Measurements from ENCODE around the gene GPR183.

The GPR183 gene

GRCh38 chr13:99311748-99312492, 4.7 kb upstream of the GPR183 start:
- no peak for DNase-seq (ENCODE audit: low read depth, low spot score)

DNA sequence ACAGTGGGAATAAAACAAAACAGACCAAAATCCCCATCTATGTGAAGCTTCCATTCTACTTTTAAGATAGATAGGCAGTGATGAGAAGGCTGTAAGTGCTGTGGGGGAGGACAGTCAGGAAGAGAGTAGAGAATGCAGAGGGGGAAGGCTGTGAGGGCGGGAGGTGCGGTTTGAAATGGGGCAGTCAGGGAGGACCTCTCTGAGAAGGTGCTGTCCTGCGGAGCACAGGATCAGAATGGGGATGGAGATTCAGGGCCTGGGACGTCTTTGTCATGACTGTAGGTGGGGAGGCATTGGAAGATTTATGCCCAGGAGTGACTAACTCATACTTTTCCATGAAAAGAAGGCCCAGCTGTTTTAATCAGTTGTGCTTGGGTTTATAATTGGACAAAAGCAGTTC, 3.9 kb upstream of the GPR183 start:
- no peak for DNase-seq (ENCODE audit: low read depth, low spot score)

DNA sequence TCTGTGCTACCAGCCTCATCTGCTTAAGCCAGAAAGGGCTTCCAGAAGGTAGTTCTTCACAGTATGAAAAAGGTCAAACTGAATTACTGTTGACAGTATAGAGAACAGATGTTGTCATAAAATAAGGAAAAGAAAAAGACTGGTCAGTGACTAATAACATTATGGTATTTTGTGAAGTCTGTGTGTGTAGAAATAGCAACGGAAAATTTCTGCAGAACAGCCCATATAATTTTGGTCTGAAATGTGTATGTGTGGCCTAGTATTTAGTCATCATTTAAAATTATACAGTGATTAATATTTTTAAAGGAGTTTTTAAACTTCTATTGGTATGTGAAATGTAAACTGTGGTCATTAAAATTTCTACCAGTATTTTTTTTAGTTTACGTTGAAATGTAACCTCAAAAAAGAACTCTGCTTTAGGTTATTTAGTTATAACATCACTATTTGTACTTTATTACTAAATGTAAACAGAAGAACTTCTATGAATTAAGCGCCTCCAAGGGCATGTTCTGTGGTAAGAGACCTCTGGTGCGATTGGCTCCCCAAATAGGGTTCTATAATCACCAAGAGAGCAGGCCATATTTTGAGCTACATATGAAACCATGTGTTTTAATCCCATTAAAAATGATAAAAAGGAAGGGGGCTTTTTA, 3.3 kb upstream of the GPR183 start:
- no peak for DNase-seq (ENCODE audit: low read depth, low spot score)

DNA sequence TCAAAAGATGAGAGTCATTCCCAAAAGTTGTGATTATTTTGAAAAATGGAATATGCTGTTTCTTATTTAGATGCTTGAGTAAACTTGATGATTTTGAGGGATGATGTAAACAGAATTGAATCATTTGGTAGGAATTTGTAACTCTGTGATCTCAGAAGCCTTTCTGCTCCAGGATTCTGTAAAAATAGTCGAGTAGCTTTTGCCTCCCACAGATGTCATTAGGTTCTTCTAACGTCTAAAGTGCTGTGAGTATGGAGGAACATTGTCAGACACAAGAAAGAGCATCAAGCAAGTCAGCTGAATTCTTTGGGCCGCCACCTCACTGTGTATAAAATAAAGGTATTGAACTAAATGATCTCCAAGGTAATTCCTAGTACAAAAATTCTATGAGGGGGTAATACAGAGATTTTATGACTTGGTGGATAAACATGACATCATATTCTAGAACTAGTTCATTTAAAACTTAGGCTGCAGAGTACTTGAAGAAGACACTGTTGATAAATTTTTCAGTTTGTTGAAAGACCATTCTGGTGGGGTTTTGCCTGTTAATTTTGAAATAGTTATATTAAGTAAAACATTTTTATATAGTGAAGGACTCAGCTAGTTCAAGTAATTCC, 1.4 kb upstream of the GPR183 start:
- DNase-seq (ENCODE audit: low read depth, low spot score), result no peak

DNA sequence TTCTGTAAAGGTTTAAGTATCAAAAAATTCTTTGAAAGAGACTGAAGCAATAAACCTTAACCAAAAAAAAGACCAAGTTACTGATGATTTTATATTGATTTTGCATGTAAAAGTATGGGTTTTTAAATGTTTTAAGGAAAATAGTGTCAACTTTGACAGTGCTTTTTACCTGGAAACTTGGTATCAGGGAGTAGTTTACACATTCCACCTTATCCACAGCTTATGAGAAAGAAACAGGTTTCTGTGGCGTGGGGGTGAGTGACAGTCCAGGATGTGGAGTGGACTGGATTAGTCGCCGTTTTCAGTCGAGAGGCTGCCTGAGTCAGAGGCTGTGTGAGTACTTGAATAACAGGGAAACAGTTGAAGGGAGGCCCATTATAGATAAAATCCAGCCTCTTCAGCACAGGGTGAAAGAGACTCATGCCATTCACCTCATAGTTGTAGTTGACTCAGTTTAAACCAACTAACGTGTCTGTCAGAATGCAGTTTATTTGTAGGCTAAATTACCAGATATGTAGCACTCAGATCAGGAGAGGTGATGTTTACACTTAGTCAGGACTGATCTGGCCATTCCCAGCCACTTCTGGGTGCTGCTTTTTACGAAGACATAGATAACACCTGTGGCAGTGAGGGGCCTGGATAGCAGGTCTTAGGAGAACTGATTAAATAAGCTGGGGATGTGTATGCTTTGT, 595 bp upstream of the GPR183 start:
- no peak for DNase-seq (ENCODE audit: low read depth, low spot score)

DNA sequence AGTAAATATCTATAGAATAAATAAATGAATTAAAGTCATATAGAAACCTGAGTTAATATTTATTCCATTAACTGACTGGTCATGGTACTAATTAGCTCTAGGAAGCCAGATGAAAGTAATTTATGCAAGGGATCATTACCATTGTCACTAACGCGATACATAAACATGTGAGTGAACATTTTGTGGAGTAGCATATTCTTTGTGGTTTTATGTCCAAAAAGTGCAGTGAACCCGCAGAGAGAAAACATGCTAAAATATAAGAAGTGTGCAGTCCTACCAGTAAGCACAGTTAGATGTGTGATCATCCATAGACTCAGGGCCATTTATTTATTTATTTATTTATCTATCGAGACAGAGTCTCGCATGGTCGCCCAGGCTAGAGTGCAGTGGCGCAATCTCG, 1.6 kb downstream of the GPR183 start:
- DNase-seq (ENCODE audit: low read depth, low spot score), result no peak

GRCh38 chr13:99305158-99305557, 2.0 kb downstream of the GPR183 start:
- no peak for DNase-seq (ENCODE audit: low read depth, low spot score)

DNA sequence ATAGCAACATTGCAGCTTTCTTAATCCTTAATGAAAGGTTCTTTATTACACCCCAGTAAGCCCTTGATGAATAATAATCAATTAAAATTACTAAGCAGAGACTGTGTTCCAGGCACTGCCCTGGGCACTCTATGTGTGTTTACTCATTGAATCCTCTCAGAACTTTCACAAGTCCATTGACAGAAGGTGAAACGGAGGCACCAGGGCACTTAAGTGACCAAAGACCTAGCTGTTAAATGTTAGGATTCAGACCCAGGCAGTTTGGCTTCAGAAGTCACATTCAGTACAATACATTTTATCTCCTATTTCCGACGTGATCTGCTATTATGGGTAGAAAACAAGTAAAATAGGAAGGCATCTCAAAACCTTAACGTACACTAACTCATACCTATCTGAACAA, 2.7 kb downstream of the GPR183 start:
- DNase-seq (ENCODE audit: low read depth, low spot score), result no peak

DNA sequence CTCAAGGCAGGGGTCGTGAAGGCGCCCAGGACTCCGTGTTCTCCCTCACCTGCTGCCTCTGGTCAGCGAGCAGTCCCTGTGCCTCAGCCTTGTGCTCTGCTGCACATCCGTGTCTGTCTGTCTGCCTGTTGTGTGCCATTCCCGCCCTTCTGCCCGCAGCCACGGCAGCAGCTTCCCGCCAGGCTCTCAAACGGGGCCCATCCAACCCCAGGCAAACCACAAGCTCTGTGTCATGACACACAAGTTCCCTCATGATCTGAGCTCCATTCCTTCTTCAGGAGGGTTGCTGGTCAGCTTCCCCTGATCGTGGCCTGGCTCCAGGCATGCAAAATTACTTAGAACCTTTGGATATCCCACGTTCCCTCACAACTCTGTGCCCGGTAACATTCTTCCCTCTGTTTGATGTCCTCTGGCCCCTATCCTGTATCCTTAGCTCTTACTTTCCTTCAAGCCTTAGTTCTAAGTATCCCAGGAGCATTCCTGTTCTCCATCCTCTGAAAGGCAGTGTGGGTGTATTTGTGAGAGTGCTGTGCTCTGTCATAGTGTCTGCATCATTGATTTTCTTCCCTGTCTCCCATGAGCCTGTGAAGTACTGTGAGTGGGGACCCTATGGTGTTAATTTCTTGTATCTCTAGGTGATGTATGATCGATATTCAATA, 3.2 kb downstream of the GPR183 start:
- no peak for DNase-seq (ENCODE audit: low read depth, low spot score)

DNA sequence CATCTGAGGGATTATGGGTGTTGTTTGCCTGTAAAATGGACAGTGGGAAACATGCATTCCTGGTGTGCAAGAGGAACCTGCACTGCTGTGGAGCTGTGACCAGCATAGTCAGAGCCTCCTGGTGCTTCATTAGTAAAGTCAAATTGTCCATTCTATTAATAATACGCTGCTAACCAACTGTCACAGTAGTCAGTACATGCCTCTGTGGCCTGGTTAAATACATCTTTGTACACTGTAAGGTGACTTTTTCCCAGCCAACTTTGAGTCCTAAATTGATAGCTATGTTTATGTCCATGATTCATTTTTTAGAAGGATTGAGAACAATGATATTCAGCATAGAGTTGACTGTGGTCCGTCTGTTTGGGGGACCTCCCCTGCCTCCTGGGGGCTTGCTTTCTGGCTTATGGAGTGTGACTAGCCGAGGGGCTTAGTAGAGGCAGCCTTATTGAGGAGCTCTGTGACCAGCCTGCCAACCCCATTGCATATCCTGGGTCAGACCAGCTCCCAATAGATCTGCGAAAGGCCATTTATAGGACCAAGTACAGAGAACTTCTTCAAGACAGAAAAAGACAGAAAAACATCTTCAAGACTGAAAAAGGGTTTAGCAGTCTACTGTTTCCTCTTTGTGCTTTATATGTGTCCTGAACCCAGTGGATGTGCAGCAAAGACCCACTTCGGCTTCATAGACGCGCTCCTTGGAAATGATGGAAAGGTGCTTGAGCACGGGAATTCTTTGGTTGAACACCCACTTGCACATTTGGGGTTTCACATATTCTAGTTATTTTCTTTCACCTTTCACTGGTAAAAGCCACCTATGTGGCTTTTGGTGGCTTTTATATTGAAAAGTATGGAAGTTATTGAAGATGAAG, 4.3 kb downstream of the GPR183 start:
- no peak for DNase-seq (ENCODE audit: low read depth, low spot score)

DNA sequence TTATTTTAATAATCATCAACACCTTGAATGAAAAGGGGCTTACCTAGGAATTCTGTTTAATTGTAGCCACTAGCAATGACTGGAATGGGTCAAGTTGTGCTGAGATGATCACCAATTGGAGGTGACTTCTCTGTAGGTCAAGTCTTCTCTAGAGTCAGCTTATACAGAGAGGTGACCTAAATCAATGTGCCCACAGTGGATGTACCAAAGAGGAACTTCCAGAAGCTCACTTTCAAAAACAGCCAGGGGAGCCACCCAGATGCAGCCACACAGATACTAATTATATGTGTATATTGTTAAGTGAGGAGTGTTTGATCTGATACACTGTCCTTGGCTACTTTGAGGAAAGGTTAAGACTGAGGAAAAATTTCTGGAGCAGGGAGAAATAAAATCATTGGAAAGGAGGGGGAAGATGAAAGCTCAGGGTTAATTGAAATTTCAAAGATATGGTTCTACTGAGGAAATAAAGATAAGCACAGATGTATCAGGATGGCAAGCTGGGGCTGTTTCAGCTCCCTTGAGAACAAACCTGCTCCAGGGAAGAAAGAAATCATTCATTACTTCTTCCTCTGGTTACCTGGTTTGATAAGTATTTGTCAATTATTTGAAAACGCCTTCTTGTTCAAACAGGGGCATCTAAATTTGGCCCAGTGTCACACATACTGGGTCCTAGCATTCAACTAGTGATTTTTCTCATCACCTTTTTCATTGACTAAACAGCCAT, 5.1 kb downstream of the GPR183 start:
- DNase-seq (ENCODE audit: low read depth, low spot score), result no peak

GRCh38 chr13:99301056-99301838, 6.0 kb downstream of the GPR183 start:
- DNase-seq (ENCODE audit: low read depth, low spot score), result no peak

GRCh38 chr13:99299920-99300341, 7.3 kb downstream of the GPR183 start:
- DNase-seq (ENCODE audit: low read depth, low spot score), result no peak

GRCh38 chr13:99299256-99299919, 7.8 kb downstream of the GPR183 start:
- no peak for DNase-seq (ENCODE audit: low read depth, low spot score)

- no peak for DNase-seq (ENCODE audit: low read depth, low spot score)
These were observed 9.1 kb downstream of the GPR183 start for GRCh38 chr13:99298056-99298455.

GRCh38 chr13:99297331-99297730, 9.9 kb downstream of the GPR183 start:
- no peak for DNase-seq (ENCODE audit: low read depth, low spot score)

- DNase-seq (ENCODE audit: low read depth, low spot score), result no peak
These were observed 10.8 kb downstream of the GPR183 start for GRCh38 chr13:99296398-99296797.

- no peak for DNase-seq (ENCODE audit: low read depth, low spot score)
These were observed 11.5 kb downstream of the GPR183 start for GRCh38 chr13:99295488-99296252.

All from smooth muscle cell of the brain vasculature (primary cell).